ENCODE data around the gene ELOVL6.

DNA sequence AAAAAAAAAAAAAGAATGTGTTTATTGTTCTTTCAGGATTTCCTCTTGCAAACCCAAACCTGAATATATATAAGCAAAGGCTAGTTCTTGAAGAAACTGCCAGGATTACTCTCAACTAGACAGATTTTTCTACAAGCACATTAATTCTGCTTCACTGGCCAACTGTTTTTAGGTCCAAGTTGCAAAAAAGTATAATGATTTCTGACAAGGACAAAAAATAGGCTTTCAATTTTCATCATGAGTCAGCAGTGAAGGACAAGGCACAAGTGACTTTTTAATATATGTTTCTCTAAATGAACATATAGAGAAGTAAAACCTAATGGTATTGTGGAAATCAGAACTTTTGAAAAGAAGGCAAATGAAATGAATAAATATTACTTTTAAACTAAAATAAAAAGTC, 73.7 kb downstream of the ELOVL6 start:
- TF ChIP-seq, protein P1, sequence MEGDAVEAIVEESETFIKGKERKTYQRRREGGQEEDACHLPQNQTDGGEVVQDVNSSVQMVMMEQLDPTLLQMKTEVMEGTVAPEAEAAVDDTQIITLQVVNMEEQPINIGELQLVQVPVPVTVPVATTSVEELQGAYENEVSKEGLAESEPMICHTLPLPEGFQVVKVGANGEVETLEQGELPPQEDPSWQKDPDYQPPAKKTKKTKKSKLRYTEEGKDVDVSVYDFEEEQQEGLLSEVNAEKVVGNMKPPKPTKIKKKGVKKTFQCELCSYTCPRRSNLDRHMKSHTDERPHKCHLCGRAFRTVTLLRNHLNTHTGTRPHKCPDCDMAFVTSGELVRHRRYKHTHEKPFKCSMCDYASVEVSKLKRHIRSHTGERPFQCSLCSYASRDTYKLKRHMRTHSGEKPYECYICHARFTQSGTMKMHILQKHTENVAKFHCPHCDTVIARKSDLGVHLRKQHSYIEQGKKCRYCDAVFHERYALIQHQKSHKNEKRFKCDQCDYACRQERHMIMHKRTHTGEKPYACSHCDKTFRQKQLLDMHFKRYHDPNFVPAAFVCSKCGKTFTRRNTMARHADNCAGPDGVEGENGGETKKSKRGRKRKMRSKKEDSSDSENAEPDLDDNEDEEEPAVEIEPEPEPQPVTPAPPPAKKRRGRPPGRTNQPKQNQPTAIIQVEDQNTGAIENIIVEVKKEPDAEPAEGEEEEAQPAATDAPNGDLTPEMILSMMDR (IDR thresholded peaks at IDR 0.05): no peak
- TF ChIP-seq POLR2A (IDR thresholded peaks at IDR 0.05) (no peak), POLR2AphosphoS5 (IDR thresholded peaks at IDR 0.05) (no peak), EP300 (IDR thresholded peaks at IDR 0.05) (no peak)

Data from stomach (tissue), 4 donors.